Nephron progenitor cell (in vitro differentiated cells): ENCODE data around the gene FCER1G.

Experiments used
- DNase-seq: peaks from one replicate; pipeline ENCODE4 v3.0.0; 2021
- H3K27ac Mint-ChIP-seq: 2 replicates; pipeline ENCODE4 v1.8.0; 2021; ENCODE audit warnings: mild to moderate bottlenecking, moderate library complexity, mixed read lengths
- H3K27me3 Mint-ChIP-seq: 2 replicates; pipeline ENCODE4 v1.8.0; 2021; ENCODE audit warnings: mild to moderate bottlenecking, low read depth, mixed read lengths; ENCODE audit not compliant: poor library complexity
- H3K36me3 Mint-ChIP-seq: 2 replicates; pipeline ENCODE4 v1.8.0; 2021; ENCODE audit warnings: low read depth, mixed read lengths
- H3K4me1 Mint-ChIP-seq: 2 replicates; pipeline ENCODE4 v1.8.0; 2021; ENCODE audit warnings: mixed read lengths
- H3K4me3 Mint-ChIP-seq: 2 replicates; pipeline ENCODE4 v1.8.0; 2021; ENCODE audit warnings: mild to moderate bottlenecking, moderate library complexity, mixed read lengths
- H3K9me3 Mint-ChIP-seq: 2 replicates; pipeline ENCODE4 v1.8.0; 2021; ENCODE audit warnings: mild to moderate bottlenecking, moderate library complexity, mixed read lengths
- CTCF ChIP-seq: fragments of 200-600 bp; sonication (generic); IDR thresholded peaks from 2 replicates; pipeline ENCODE4 v1.5.0; 2021; ENCODE audit warnings: antibody characterized with exemption

FCER1G gene

DNA sequence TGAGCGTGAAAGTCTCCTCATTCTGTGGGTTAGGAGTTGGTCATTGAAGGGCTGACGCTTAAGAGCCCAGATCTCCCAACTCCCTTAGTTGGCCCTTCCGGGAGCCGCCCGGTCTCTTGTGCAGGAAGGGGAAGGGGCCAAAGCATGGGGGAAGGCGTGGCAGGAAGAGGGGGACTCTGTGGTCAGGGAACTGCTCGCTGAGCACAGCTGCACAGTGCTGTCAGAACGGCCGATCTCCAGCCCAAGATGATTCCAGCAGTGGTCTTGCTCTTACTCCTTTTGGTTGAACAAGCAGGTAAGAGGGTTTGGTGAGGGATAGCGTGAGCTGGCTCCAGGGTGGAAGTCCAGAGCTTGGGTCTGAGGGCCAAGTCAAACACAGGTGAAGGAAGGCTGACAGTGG, at the start of gene FCER1G:
TSS of gene FCER1G (plus strand) at position 220 of the 400 bp plus-strand sequence. CDS start at position 247, 27 bp downstream.
- DNase-seq = no peak
- Mint-ChIP-seq H3K4me3 (no peak within 1 kb of the TSS), H3K4me1 (peaks cover 40% of the 10 kb centered on the region), H3K36me3 (peaks cover 48% of the 10 kb centered on the region), H3K9me3 (no peaks in the 10 kb centered on the region), H3K27ac (no peak within 1 kb of the TSS), H3K27me3 (no peaks in the 10 kb centered on the region)
- TF ChIP-seq CTCF = no peak

DNA sequence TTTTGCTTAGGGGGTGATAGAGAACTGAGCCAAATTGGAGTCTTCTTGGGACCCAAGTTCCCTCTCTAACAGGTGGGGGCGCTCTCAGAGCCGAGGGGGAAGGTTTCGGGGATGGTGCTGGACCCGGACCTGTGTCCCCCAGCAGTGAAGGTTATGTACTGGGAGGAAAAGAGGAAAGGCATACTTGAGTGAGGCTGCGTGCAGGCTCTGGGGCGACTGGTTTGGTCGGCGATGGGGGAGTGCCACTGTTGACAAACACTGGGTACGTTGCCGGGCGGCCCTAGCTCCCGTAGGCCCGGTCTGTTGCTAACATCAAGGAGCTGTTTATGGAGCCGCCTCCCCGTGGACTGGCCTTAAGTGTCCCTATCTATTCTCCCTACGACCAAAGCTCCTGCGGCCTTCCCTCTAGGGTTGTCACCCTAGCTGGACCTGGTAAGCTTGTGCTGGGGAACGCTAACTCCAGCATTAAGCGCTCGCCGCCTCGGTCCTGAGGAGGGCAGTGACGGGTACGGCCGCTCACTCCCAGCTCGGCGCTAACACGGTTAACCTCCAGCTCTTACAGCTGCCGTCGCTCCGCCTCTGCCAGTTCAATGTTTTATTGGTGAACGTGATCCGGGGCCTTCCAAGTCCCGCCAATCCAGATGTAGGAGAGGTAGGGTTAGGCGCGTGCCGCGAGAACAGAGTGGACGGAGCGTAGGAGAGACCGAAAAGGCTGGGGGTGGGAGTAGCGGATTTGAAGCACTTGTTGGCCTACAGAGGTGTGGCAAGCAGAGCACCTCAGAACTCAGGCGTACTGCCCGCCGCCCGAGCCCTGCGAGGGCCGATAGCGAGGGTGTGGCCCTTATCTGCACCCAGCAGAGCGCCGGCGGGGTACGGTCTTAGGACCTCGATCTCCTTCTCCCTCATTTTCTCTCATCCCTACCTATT, 49.1 kb upstream of the FCER1G start, which contains the start of gene PPOX:
TSS of gene PPOX (plus strand) at position 685 of the 927 bp plus-strand sequence. CDS start 422 bp downstream, outside the sequence.
- H3K27me3 Mint-ChIP-seq = peaks cover 2% of the 10 kb centered on the region
- H3K36me3 Mint-ChIP-seq = peaks cover 42% of the 10 kb centered on the region
- H3K4me1 Mint-ChIP-seq = peaks cover 56% of the 10 kb centered on the region
- H3K27ac Mint-ChIP-seq = peak within 1 kb of the TSS; percentile 99
- peak; percentile 40 for TF ChIP-seq CTCF
- peak within 1 kb of the TSS; percentile 89 for H3K4me3 Mint-ChIP-seq
- DNase-seq = peak; percentile 87
- no peaks in the 10 kb centered on the region for H3K9me3 Mint-ChIP-seq

DNA sequence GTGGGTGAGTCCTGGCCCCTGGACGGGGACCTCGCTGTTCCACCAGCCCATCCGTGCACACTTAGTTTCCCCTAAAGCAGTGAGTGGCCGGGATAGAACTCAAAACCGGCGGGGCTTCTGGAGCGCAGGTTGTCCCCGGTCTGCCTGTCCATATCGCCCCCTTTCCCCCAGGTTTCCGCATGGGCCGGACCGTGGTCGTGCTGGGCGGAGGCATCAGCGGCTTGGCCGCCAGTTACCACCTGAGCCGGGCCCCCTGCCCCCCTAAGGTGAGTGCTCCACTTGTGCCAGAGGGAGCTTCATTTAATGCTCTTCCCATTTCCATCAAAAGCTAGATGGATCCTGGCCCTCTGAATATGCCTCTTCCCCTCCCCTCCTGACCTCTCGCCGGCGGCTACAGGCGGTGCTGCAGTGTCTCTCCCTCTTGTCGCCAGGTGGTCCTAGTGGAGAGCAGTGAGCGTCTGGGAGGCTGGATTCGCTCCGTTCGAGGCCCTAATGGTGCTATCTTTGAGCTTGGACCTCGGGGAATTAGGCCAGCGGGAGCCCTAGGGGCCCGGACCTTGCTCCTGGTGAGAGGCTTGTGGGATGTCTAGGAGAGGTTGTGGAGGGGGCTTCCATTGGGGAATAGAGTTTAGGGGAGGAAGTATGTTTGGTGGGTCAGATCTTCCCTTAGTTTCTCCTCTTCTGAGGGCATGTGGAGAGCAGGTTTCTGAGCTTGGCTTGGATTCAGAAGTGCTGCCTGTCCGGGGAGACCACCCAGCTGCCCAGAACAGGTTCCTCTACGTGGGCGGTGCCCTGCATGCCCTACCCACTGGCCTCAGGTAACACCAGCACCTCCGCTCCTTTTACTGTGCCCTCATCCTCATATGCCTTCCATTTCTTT, 48.2 kb upstream of the FCER1G start:
- peaks cover 2% of the 10 kb centered on the region for H3K27me3 Mint-ChIP-seq
- H3K27ac Mint-ChIP-seq = peak overlapping the region; percentile 99
- H3K36me3 Mint-ChIP-seq = peaks cover 42% of the 10 kb centered on the region
- H3K4me1 Mint-ChIP-seq = peaks cover 47% of the 10 kb centered on the region
- peak overlapping the region; percentile 89 for H3K4me3 Mint-ChIP-seq
- DNase-seq = peak; percentile 48
- H3K9me3 Mint-ChIP-seq = no peaks in the 10 kb centered on the region
- no peak for TF ChIP-seq CTCF

- TF ChIP-seq CTCF = no peak
- Mint-ChIP-seq H3K9me3 (no peaks in the 10 kb centered on the region), H3K27me3 (no peaks in the 10 kb centered on the region), H3K27ac (no peak overlapping the region), H3K36me3 (peaks cover 43% of the 10 kb centered on the region), H3K4me1 (peaks cover 35% of the 10 kb centered on the region), H3K4me3 (peak overlapping the region; percentile 89)
- DNase-seq = no peak
Observed at GRCh38 chr1:161168906-161169305, 46.2 kb upstream of the FCER1G start.

DNA sequence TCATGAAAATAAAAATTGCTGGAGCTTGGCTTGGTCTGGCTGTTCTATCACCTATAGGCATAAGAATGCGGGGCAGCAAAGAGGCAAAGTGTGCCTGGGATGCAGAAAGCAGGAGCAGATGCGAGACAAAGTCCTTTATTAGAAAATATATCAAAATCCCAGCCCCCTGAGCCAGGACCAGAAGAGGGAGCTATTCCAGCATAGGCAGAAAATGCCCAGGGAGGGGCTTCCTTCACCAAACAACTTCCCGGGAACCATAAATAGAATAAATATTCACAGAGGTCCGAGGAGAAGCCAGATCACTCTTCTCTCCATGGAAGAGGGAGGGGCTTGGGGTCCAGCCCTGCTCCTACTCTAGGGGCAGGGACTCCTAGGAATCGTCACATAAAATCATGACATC, 43.9 kb upstream of the FCER1G start:
- H3K4me3 Mint-ChIP-seq = no peak overlapping the region

More for the DNA sequence above, 43.9 kb upstream of the FCER1G start:
- H3K36me3 Mint-ChIP-seq = peaks cover 44% of the 10 kb centered on the region
- H3K27ac Mint-ChIP-seq = no peak overlapping the region
- H3K9me3 Mint-ChIP-seq = no peaks in the 10 kb centered on the region
- no peaks in the 10 kb centered on the region for H3K27me3 Mint-ChIP-seq
- no peak for TF ChIP-seq CTCF
- DNase-seq = no peak
- peaks cover 28% of the 10 kb centered on the region for H3K4me1 Mint-ChIP-seq
